Body of pancreas (tissue), 4 donors: ENCODE measurements around the gene NUDT17. TPM values are rescaled to one million over a fixed set of nuclear protein-coding genes. Genes with fewer than 3 reads are reported as not detected.

Source experiments
- ATAC-seq: fragments of 150-250 bp; one replicate; pipeline ENCODE4 v1.9.1; 2016
- DNase-seq, 4 donors: peaks; one replicate each; pipeline ENCODE4 v3.0.0-alpha.2; 2019
- H3K27ac ChIP-seq, 4 donors: fragments of 200-600 bp; sonication (generic); 1 replicate in 3 of 4; 2 replicates in 1 of 4; pipeline versions ENCODE4 v1.5.1 to v1.6.1; 2016 to 2019; ENCODE audit warnings: mild to moderate bottlenecking in 1 of 4, mixed read lengths in 1 of 4, moderate library complexity in 1 of 4
- H3K27me3 ChIP-seq, 2 donors: fragments of 200-600 bp; sonication (generic); one replicate each; pipeline ENCODE4 v1.6.0; 2016; ENCODE audit warnings: mild to moderate bottlenecking in 1 of 2
- H3K36me3 ChIP-seq, 2 donors: fragments of 200-600 bp; sonication (generic); replicated peaks in 1 of 2; 2 replicates each; pipeline ENCODE4 v1.5.1; 2016; ENCODE audit warnings: low read depth in 2 of 2; ENCODE audit not compliant: insufficient read depth in 1 of 2
- H3K4me1 ChIP-seq: fragments of 200-600 bp; sonication (generic); one replicate; pipeline ENCODE4 v1.6.0; 2016
- H3K4me3 ChIP-seq, 2 donors: fragments of 200-600 bp; sonication (generic); 1 replicate in 1 of 2; 2 replicates in 1 of 2; pipeline ENCODE4 v1.5.1; 2016 to 2019
- H3K9me3 ChIP-seq, 3 donors: fragments of 200-600 bp; sonication (generic); 1 replicate in 2 of 3; 2 replicates in 1 of 3; pipeline ENCODE4 v1.5.1; 2016
- CTCF ChIP-seq, 7 experiments: fragments of 450-650 bp in 4 of 7; fragments of 200-600 bp in 3 of 7; sonication (generic) in 3 of 7; IDR thresholded peaks; one replicate each; pipeline ENCODE4 v1.5.1; 2016 to 2019; ENCODE audit warnings: antibody characterized with exemption in 7 of 7
- POLR2A ChIP-seq, 3 donors: fragments of 450-650 bp; IDR thresholded peaks; one replicate each; pipeline ENCODE4 v1.6.1; 2016; ENCODE audit warnings: antibody characterized with exemption in 3 of 3, mild to moderate bottlenecking in 2 of 3
- WGBS, 2 donors: methylation state at CpG; one replicate each; pipeline ENCODE4 v1.1.5; 2017; 5-methylcytosine and 5-hydroxymethylcytosine counted together
- intact Hi-C: fragments of 100-400 bp; cut with DNase I; formaldehyde crosslinking; loops from one replicate; pipeline ENCODE4 v1.15.1; 2023
- total RNA-seq, 2 donors: library from RNA; depleted of rRNA; stranded (reverse); fragments of >200 nt; gene quantifications; one replicate each; pipeline ENCODE4 v1.1.0, GENCODE V29; 2016

Gene NUDT17
- total RNA-seq, 2 donors from 2014 or later = 1.6 TPM; not detected in 1

GRCh38 chr1:145823565-145824498, 21.6 kb upstream of the NUDT17 start, which contains the start of the genes POLR3C and RNF115:
Gene POLR3C, plus strand, starts transcription at chr1:145824200. Its CDS starts 1,577 bp downstream, at chr1:145825777.
Gene RNF115, minus strand, starts transcription at chr1:145824095. Its CDS starts 222 bp downstream, at chr1:145823873.
- TF ChIP-seq POLR2A (IDR thresholded peaks at IDR 0.05) (peak; percentile 86 to 87 (median 86)), CTCF (IDR thresholded peaks at IDR 0.05) (peak in 1 of 7 experiments; percentile 10)
- DNase-seq (peak; percentile 89 to 94 (median 92)), ATAC-seq (peak; percentile 96)
- H3K9me3 ChIP-seq = no peaks in the 10 kb centered on the region
- H3K27me3 ChIP-seq = no peaks in the 10 kb centered on the region
- peaks cover 3 to 18% of the 10 kb centered on the region in 2 donors for H3K36me3 ChIP-seq
- peak within 1 kb of the TSS; percentile 9 to 98 for H3K4me3 ChIP-seq
- peak within 1 kb of the TSS; percentile 71 to 96 (median 82) for H3K27ac ChIP-seq
- intact Hi-C loops = no loop called here
- peaks cover 25% of the 10 kb centered on the region for H3K4me1 ChIP-seq
- 0 to 4% methylated on average over 37 to 85 of the region's 89 CpGs for WGBS, 2 donors

DNA sequence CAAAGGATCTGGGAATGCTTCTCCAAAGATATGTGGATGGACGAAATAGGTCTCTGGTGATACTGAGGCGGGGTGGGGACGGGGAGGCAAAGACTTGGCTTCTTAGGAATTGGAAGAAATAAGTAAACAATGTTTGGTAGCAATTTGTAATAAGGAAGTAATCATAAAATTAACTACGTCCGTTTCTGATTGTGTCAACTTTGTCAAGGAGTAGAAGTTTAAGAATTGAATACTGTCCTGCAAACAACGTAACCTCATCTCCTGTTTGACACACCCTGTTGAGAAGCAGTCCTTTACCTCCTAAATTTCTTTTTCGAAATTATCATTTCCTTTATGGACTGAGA, 21.0 kb upstream of the NUDT17 start:
- DNase-seq (no peak), ATAC-seq (no peak)
- H3K4me1 ChIP-seq = peaks cover 21% of the 10 kb centered on the region
- H3K36me3 ChIP-seq = peaks cover 10 to 24% of the 10 kb centered on the region in 2 donors
- WGBS, 2 donors = 1% methylated on average over 7 of the region's 7 CpGs
- no peaks in the 10 kb centered on the region for H3K27me3 ChIP-seq
- no peak for TF ChIP-seq CTCF (IDR thresholded peaks at IDR 0.05)
- no peak for TF ChIP-seq POLR2A (IDR thresholded peaks at IDR 0.05)
- H3K27ac ChIP-seq = peak overlapping the region; percentile 71 to 96 (median 82)
- peak overlapping the region; percentile 9 to 98 for H3K4me3 ChIP-seq
- no peaks in the 10 kb centered on the region for H3K9me3 ChIP-seq
- intact Hi-C loops = no loop called here

GRCh38 chr1:145826030-145826429, 19.4 kb upstream of the NUDT17 start:
- H3K27ac ChIP-seq = no peak overlapping the region
- peaks cover 18% of the 10 kb centered on the region for H3K4me1 ChIP-seq
- no peak overlapping the region for H3K4me3 ChIP-seq
- peaks cover 10 to 31% of the 10 kb centered on the region in 2 donors for H3K36me3 ChIP-seq
- no peaks in the 10 kb centered on the region for H3K9me3 ChIP-seq
- no peak for ATAC-seq
- TF ChIP-seq POLR2A (IDR thresholded peaks at IDR 0.05) (no peak), CTCF (IDR thresholded peaks at IDR 0.05) (no peak)
- no peaks in the 10 kb centered on the region for H3K27me3 ChIP-seq
- intact Hi-C loops = no loop called here
- 89 to 93% methylated on average over 2 of the region's 2 CpGs for WGBS, 2 donors
- DNase-seq = no peak

GRCh38 chr1:145827966-145828365, 17.5 kb upstream of the NUDT17 start:
- Histone ChIP-seq H3K27ac (no peak overlapping the region), H3K36me3 (peaks cover 10 to 33% of the 10 kb centered on the region in 2 donors), H3K4me1 (peaks cover 14% of the 10 kb centered on the region), H3K4me3 (no peak overlapping the region), H3K27me3 (no peaks in the 10 kb centered on the region), H3K9me3 (no peaks in the 10 kb centered on the region)
- TF ChIP-seq CTCF (IDR thresholded peaks at IDR 0.05) (no peak), POLR2A (IDR thresholded peaks at IDR 0.05) (no peak)
- no peak for DNase-seq
- no peak for ATAC-seq
- intact Hi-C loops = no loop called here
